Right lobe of liver (tissue), 6 donors: ENCODE results near the gene C10orf90. TPM values are rescaled to one million over a fixed set of nuclear protein-coding genes. Genes with fewer than 3 reads are reported as not detected.

ENCODE experiments used
- ATAC-seq, 4 donors: fragments of 200-7000 bp; cut with Tn5 transposase; one replicate each; pipeline ENCODE4 v1.9.1; 2020; ENCODE audit warnings: mild to moderate bottlenecking in 4 of 4, moderate library complexity in 4 of 4
- DNase-seq, 3 donors: peaks; one replicate each; pipeline ENCODE4 v3.0.0-alpha.2; 2020
- H3K27ac ChIP-seq, 3 donors: fragments of 200-600 bp; one replicate each; pipeline ENCODE4 v1.8.0; 2022
- H3K27me3 ChIP-seq, 2 donors: fragments of 200-600 bp; one replicate each; pipeline ENCODE4 v1.8.0; 2022
- H3K36me3 ChIP-seq, 4 donors: fragments of 200-600 bp; sonication (generic) in 1 of 4; one replicate each; pipeline versions ENCODE4 v1.5.1 to v1.8.0; 2017 to 2022; ENCODE audit warnings: control low read depth in 1 of 4
- H3K4me1 ChIP-seq, 4 donors: fragments of 200-600 bp; sonication (generic) in 1 of 4; one replicate each; pipeline versions ENCODE4 v1.5.1 to v1.8.0; 2017 to 2022; ENCODE audit warnings: control low read depth in 1 of 4
- H3K4me3 ChIP-seq, 3 donors: fragments of 200-600 bp; one replicate each; pipeline ENCODE4 v1.8.0; 2022
- H3K9me3 ChIP-seq, 4 donors: fragments of 200-600 bp; sonication (generic) in 1 of 4; one replicate each; pipeline versions ENCODE4 v1.5.1 to v1.8.0; 2017 to 2022; ENCODE audit warnings: control low read depth in 1 of 4
- POLR2A ChIP-seq: fragments of 450-650 bp; IDR thresholded peaks from one replicate; pipeline ENCODE4 v1.6.1; 2017; ENCODE audit warnings: antibody characterized with exemption, mild to moderate bottlenecking
- WGBS: methylation state at CpG from one replicate; pipeline ENCODE4 v1.1.6; 2018; ENCODE audit warnings: low coverage, low lambda C conversion rate; ENCODE audit not compliant: insufficient coverage; ENCODE audit errors: missing lambda C conversion rate; 5-methylcytosine and 5-hydroxymethylcytosine counted together
- intact Hi-C, 2 donors: fragments of 100-400 bp; cut with DNase I; formaldehyde crosslinking; loops; one replicate each; pipeline versions ENCODE4 v1.11.2 to v1.14.1; 2022
- total RNA-seq, 6 experiments: library from RNA; depleted of rRNA in 2 of 6; stranded (reverse); fragments of >200 nt in 2 of 6; fragmentation: NEBNext Ultra II Directional in 3 of 6; extraction: Animal tissue kit (Norgen Biotek cat#: 25700) in 3 of 6; gene quantifications; one replicate each; pipeline versions ENCODE4 v1.1.0 to v1.2.4, GENCODE V29; 2016 to 2023
- TF ChIP-seq, protein P1 (sequence below), 4 donors: fragments of 200-600 bp in 3 of 4; fragments of 450-650 bp in 1 of 4; IDR thresholded peaks; one replicate each; pipeline versions ENCODE4 v1.5.1 to v1.8.0; 2016 to 2022; ENCODE audit warnings: antibody characterized with exemption in 4 of 4, mild to moderate bottlenecking in 2 of 4
- donor health status: DM: no; HTN: yes; CAD: no.
- donor health status: DM: no; HTN: no; CAD: no.
- donor health status: DM: no; HTN: no; CAD: no.
- donor health status: DM: no; HTN: yes; CAD: no.
- donor health status: DM: no; HTN: yes; CAD: no.

Gene C10orf90
- total RNA-seq, 6 experiments from 2014 or later, result 0.22 to 0.43 TPM; not detected in 4

DNA sequence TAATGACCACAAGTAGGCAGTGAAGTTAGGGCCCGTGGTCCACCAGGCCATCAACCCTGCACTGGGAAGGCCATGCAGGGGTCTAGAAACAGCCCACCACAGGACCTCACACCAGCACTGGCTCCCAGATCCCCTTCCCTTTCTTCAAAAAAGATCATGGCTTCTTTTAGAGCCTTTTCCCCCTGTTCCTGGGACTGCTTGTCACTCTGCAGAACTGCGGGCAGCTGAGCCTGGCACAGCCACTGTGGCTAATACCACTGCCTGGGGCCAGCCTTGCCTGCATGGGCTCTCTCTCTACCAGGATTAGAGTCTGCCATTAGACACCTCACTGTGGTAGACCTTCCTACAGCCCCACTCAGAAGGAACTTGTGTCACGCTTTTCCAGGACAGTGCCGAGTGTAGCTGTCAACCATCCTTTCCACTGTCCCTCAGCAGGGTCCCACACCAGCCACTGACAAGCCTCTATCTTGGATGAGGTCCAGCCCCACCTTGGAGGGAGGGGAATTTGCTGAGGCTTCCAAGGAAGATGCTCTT lies 19.0 kb upstream of the C10orf90 start:
- intact Hi-C loops, result no loop called here
- DNase-seq, result no peak

DNA sequence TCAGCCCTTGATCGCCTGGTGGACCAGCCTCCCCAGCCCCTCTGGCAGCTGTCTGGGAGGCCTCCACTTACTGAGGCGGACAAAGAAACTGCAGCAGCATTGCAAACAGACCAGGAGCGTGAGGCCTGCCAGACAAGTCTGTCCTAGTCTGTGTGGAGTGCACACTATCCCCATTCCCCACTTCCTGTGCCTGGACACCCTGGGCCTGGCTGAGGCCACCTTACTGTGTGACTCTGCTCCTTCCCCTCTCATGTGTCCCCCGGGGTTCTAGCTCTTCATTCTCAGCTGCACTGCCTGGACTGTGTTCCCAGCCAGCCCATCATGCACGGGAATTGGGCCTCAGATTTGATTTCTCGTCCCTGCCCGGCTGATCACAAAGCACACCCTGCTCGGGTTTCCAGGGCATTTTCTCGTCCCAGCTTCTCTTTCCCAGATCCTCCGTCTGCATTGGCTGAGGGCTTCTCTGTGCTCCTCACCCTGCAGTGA lies 16.7 kb upstream of the C10orf90 start:
- Histone ChIP-seq H3K4me3 (no peak overlapping the region), H3K27me3 (no peaks in the 10 kb centered on the region), H3K4me1 (no peaks in the 10 kb centered on the region), H3K36me3 (no peaks in the 10 kb centered on the region), H3K9me3 (no peaks in the 10 kb centered on the region), H3K27ac (no peak overlapping the region)
- intact Hi-C loops, result no loop called here
- WGBS, result 40% methylated on average over 6 of the region's 10 CpGs
- no peak for TF ChIP-seq POLR2A
- TF ChIP-seq, protein P1, sequence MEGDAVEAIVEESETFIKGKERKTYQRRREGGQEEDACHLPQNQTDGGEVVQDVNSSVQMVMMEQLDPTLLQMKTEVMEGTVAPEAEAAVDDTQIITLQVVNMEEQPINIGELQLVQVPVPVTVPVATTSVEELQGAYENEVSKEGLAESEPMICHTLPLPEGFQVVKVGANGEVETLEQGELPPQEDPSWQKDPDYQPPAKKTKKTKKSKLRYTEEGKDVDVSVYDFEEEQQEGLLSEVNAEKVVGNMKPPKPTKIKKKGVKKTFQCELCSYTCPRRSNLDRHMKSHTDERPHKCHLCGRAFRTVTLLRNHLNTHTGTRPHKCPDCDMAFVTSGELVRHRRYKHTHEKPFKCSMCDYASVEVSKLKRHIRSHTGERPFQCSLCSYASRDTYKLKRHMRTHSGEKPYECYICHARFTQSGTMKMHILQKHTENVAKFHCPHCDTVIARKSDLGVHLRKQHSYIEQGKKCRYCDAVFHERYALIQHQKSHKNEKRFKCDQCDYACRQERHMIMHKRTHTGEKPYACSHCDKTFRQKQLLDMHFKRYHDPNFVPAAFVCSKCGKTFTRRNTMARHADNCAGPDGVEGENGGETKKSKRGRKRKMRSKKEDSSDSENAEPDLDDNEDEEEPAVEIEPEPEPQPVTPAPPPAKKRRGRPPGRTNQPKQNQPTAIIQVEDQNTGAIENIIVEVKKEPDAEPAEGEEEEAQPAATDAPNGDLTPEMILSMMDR (IDR thresholded peaks at IDR 0.05), result no peak
- no peak for DNase-seq
- ATAC-seq, result no peak

More for the DNA sequence above, 19.0 kb upstream of the C10orf90 start:
- Histone ChIP-seq H3K4me3 (no peak overlapping the region), H3K36me3 (no peaks in the 10 kb centered on the region), H3K9me3 (no peaks in the 10 kb centered on the region), H3K27me3 (no peaks in the 10 kb centered on the region), H3K27ac (no peak overlapping the region), H3K4me1 (no peaks in the 10 kb centered on the region)
- no peak for TF ChIP-seq POLR2A
- TF ChIP-seq, protein P1 (IDR thresholded peaks at IDR 0.05), result no peak
- WGBS, result 40% methylated on average over 1 of the region's 4 CpGs
- ATAC-seq, result no peak

DNA sequence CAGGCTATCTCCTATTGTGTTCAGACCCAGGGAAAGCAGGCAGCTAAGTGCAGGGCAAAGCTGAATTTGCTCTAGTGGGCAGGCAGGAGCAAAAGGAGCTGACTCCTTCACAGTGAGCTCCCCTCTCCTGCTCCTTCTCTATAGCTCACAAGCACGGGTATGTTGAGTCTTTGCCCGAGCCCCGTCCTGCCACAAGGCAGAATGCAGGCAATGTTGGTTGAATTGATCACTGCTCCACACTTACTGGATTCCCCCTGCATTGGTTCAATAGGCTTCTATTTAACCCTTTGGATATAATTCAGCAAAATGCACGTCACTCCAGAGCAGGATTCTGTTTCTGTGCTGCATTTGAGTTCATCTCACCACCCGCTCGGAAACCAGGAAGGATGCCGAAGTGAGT lies 16.2 kb upstream of the C10orf90 start:
- intact Hi-C loops, result no loop called here
- TF ChIP-seq, protein P1 (IDR thresholded peaks at IDR 0.05), result no peak
- TF ChIP-seq POLR2A, result no peak
- no peaks in the 10 kb centered on the region for H3K27me3 ChIP-seq
- ATAC-seq, result no peak
- WGBS, result 70% methylated on average over 2 of the region's 7 CpGs
- no peak for DNase-seq
- no peaks in the 10 kb centered on the region for H3K4me1 ChIP-seq
- no peak overlapping the region for H3K4me3 ChIP-seq
- no peaks in the 10 kb centered on the region for H3K36me3 ChIP-seq
- no peak overlapping the region for H3K27ac ChIP-seq
- H3K9me3 ChIP-seq, result no peaks in the 10 kb centered on the region

DNA sequence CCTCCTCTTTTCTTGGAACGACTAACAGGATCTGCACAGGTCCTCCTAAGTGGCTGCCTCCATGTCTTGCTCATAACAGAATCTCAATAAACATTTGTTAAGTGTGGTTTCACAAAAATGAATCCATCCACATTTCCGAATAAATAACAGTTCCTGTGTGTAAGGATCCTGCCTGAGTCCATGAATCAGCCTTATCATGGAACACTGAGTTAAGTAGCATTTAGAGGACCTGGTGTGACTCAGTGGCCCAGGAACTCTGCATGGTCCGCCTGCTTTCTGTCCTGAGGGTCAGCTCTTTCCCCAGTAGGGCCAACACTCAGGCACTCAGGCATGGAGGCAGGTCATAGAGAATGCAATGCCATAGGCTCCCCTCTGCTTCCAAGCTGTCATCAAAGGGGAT lies 15.8 kb upstream of the C10orf90 start:
- H3K9me3 ChIP-seq, result no peaks in the 10 kb centered on the region

More for the DNA sequence above, 15.8 kb upstream of the C10orf90 start:
- Histone ChIP-seq H3K27me3 (no peaks in the 10 kb centered on the region), H3K27ac (no peak overlapping the region), H3K4me1 (no peaks in the 10 kb centered on the region), H3K36me3 (no peaks in the 10 kb centered on the region), H3K4me3 (no peak overlapping the region)
- WGBS, result 27% methylated on average over 2 of the region's 3 CpGs
- DNase-seq (no peak), ATAC-seq (no peak)
- intact Hi-C loops, result no loop called here
- TF ChIP-seq POLR2A, result no peak
- TF ChIP-seq, protein P1 (IDR thresholded peaks at IDR 0.05), result no peak
